Eye (tissue), 1 donor: Measurements from ENCODE around the gene ADCK1.
A peak's percentile ranks its signal among the peaks of the same experiment; 100 is the strongest.
"Not testable (repeated sequence)": the region's sequence is repeated elsewhere in the genome, so short reads cannot be mapped to it uniquely, and the experiment has no call there.

Source experiments
- DNase-seq: peaks from one replicate; pipeline ENCODE4 v3.0.0-alpha.2; 2015

The ADCK1 gene, protein sequence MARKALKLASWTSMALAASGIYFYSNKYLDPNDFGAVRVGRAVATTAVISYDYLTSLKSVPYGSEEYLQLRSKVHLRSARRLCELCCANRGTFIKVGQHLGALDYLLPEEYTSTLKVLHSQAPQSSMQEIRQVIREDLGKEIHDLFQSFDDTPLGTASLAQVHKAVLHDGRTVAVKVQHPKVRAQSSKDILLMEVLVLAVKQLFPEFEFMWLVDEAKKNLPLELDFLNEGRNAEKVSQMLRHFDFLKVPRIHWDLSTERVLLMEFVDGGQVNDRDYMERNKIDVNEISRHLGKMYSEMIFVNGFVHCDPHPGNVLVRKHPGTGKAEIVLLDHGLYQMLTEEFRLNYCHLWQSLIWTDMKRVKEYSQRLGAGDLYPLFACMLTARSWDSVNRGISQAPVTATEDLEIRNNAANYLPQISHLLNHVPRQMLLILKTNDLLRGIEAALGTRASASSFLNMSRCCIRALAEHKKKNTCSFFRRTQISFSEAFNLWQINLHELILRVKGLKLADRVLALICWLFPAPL

DNA sequence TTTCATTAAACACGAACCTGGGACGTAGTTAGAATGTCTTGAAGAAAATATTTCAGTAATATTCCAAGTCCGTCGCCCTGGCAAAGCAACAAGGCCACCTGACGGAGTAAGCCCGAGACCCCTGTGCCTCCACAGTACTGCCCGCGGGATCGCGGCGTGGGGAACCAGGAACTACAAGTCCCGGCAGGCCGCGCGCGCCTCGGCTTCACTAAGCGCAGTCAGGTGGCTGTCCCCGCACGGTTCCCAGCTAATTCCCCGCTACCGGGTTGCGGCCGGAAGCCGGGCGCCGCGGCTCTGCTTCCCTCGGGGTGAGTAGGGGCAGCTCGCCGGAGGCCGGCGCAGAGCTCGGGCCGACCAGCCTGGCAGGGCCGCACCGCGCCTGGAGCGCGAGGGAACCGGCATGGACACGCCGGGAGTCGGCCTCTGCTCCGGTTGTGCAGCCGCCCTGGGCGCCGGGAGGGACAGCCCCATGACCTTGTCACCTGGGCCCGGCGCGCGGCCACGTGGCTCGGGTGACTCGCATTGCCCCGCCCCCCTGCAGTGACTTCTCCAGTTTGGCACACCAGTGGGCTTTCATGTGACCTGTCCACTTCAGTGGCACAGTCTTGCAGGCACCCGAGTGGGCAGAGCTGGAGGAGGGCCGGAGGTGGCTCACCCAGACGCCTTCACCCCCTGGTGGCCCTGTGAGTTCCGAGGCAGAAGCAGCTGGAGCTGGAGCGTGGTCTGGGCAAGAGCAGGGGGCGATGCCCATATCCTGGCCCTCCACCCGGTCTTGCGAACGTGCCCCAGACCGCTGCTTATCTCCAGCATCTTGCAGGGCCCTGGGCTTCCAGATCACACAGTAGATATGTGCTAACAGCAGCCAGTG lies at the start of gene ADCK1:
Gene ADCK1 (plus strand): TSS at position 247 of the 868 bp plus-strand sequence. CDS start 18,870 bp downstream, outside the sequence.
- peak; percentile 94 for DNase-seq

DNA sequence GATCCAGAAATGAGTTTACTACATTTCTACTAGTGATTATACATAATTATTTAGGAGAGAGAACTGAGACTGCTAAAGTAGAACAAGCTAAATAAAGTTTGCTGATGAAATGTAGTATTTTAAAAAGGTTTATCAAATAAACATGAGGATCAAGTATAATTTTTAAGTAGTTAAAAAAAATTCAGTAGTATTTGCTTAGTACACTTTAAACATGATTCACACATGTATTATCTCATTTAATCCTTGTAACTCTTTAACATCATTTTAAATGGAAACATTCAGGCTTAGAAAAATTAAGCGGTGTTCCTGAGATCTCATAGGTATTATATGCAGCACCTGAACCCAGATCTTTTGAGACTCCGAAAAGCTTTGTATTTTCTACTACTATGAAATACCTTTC lies 47.6 kb upstream of the ADCK1 start:
- DNase-seq: no peak

DNA sequence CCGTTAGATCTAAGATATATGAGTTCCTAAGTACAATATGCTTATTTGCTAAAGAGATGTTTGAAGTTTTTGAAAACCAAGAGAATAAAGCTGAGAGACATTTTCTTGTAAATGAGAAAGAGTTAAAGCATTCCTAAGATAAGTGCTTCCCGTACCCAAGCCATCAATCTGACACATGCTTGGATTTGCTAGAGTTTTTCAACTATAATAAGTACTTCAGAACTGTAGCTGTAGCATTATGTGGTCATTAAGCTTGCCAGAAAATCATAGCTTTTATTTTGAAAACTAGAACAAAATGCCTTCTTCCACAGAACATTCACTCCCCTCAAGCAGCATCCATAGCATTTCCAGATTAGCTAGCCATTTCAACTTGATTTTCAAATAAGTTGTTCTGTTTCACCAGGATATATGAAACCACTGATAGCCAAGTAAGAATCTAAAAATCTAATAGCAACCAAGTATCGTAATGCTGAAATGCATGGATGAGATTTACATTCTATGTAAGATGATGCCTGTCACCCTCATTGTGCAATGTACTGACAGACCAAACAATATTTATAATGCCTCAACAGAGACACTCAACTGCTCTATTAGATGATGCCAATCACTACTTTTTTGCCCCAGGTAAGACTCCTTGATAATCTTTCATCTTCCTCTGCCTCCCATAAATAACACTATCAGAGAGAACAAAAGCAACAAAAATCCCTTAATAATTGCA lies 47.0 kb upstream of the ADCK1 start:
- no peak for DNase-seq

DNA sequence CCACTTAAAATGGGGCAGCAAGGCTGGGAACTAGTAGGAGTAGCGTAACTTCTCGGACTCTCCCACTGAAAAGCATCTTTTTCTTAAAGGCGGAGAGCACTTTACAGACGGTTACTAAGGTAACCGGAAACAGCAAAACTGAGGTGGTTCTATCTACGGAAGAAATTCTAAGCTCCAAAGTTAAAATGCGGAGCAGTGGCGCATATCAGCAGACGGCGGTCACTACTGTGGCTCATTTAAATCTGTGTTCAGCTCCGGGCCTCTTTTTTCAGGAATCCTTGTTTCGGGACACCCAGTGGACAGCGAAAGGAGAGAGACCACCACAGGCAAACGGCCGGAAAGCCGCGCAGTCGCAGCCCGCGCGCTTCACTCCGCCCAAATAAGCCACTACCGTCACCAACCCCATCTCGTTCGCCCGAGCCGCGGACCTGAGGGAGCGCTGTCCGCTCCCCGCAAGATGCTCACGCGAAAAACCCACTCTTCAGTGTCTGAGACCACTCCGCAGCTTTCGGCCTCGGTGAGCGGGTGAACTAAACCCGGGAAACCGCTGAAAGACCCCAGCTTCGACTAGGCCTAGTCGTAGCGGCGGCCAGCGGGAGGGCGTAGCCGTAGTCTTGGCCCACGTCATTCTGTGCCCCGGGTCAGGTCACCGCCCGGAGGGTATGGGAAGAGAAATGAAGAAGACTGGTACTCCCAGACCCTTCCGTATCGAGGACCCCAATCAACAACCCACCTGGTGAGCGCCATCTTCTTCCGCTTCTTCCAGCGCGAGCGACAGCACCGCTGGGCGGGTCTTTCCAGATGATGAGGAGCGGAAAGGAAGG lies 39.3 kb upstream of the ADCK1 start, which contains the start of gene SNW1:
Gene SNW1 (minus strand): TSS at position 776 of the 824 bp plus-strand sequence. CDS start 29 bp downstream, at position 747.
- DNase-seq: peak; percentile 98

DNA sequence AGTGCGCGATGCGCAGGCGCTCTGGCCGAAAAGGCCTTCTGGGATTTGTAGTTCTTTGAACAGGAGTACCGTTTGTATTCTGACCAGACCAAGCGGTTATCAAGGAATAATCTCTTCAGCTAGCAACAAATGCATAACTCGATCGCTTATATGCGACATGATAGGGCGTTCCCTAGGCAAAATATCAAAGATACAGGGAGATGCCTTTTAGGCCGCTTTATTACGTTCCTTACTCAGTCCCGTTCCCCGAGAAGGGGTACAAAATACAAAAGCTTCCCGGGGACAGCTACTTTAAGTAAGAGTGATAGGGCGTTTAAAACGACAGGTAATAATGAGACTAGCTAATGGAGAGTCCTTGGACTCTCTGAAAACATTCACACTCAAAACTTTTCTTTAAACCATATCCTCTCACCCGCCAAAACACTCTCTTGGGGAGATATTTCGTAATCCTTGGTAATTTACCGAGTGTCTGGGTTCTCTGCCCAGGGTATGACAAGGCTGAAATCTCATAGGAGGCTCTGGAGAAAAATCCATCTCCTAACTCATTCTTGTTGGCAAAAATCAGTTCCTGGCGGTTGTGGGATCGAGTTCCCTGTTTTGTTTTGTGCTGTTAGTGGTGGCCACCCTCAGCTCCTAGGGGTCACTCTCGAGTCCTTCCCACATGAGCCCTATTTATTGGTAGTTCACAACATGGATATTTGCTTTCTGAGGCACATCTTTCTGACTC lies 38.5 kb upstream of the ADCK1 start:
- no peak for DNase-seq

DNA sequence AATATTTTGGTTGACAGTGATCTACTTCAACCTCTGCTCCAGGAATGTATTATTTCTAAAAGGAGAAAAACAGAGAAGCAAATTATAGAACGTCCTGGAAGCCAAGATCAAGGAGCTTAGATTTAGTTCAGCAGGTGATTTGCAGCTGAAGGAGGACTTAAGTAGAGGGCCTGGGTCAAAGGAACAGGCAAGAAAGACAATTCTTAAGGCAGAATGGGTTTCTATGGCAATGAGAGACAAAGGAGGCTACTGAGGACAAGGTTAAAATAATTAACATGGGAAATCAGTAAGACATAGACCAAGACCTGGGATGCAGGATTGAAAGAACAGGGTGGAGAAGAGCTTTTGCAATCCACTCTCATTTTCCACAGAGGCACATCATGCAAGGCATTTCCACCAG lies 36.6 kb upstream of the ADCK1 start:
- no peak for DNase-seq

DNA sequence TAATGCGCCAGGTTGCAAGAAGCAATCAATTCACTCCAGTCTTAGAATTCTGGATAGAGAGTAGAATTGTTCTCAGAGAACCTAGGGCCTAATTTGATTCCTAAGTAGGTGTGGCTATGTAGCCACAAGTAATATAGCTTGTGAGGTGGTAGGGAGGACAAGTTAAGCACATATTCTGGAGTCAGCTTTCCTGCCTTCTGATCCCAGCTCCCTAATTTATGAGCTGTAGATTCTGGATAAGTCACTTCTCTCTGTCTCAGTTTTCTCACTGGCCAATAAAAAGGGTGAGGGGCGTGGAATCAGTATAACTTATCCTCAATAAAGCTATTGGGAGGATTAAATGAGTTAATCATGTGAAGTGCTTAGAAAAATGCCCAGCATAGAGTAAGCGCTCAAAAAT lies 35.9 kb upstream of the ADCK1 start:
- DNase-seq: no peak

DNA sequence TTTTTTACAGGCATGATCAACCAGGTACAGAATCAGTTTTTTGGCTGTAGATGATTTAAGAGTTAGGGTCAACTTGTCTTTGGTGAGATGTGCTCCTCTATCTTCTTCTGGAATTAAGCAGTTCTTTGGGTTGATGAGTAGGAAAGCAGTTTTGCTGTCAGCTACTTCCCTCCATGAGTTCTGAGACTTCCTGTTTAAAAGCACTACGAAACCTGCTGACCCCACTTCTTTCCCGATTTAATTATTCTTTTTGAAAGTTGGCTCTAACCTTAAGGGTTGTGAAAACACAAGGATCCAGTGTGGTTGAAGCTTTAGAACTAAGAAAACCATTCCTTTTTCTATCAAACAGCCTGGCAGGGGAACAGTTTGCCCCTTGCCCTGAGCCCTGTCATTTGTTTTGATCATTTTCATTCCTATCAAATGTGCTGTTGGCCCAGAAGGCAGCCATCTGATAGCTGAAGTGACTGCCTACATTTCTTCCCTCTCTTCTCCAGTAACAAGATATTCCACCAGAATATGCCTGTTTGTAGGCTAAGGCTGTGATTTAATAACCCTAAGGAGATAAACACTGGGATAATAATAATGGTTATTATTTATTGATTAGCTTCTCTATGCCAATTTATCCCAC lies 31.4 kb upstream of the ADCK1 start:
- not testable (repeated sequence) for DNase-seq

DNA sequence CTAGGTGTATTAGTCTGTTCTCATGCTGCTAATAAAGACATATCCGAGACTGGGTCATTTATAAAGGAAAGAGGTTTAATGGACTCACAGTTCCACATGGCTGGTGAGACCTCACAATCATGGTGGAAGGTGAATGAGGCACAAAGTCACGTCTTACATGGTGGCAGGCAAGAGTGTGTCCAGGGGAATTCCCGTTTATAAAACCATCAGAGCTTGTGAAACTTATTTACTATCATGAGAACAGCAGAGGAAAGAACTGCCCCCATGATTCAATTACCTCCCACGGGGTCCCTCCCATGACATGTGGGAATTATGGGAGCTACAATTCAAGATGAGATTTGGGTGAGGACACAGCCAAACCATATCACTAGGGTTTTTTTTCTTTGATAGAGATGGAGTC lies 25.9 kb upstream of the ADCK1 start:
- DNase-seq: not testable (repeated sequence)

DNA sequence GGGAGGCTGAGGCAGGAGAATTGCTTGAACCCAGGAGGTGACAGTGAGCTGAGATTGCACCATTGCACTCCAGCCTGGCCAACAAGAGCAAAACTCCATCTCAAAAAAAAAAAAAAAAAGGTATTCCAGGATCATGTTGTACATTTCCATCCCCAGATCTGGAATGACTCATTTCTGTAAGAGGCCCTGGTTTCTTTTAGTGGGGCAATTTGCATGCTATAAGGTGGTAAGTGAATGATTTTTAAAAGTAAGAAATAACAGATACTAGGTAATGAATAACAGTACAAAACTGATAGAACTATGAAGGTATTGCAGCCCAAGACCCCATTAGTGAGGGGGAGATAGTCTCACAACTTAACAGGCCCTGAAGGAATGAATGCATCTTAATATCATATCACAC lies 17.7 kb upstream of the ADCK1 start:
- no peak for DNase-seq

DNA sequence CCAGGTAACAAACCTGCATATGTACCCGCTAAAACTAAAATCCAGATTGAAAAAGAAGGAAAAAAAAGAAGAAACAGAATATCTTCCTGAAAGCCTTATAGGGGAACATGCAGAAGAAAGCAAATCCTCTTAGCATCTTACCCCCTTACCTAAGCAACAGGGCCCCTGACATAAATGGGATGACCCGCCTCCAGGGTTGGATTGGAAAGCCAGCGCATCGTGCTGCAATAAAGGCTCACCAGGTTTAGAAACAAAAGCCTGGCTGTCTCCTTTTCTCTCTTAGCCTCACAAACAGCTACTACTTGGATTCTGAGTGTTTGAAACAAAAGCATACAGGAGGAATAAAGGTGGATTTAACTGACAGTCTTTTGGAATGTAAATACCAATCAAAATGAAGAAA lies 13.8 kb upstream of the ADCK1 start:
- DNase-seq: peak; percentile 8

DNA sequence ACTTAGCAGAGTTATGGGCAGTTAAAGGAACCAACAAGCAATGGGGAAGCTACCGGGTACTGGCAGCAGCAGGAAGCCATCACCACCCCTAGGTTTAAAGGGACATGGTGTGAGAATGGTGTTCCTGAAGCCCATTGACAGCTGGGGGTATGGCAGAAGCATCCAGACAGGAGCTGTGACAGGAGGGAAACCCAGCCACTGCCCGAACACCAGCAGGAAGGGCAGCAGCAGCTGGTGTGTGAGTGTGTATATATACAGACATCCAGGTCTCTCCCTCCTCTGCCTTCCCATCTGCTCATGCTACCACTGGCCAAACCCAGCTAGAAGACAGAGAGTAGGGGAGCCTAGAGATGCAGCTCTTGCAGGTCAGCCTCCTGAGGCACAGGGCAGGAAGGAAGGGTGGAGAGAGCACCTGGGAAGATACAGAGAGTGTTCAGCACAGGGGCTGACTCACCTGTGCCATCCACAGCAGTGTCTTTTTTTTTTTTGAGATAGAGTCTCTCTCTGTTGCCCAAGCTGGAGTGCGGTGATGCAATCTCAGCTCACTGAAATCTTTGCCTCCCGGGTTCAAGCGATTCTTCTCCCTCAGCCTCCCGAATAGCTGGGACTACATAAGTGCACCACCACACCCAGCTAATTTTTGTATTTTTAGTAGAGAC lies 9.2 kb upstream of the ADCK1 start:
- peak; percentile 15 for DNase-seq

DNA sequence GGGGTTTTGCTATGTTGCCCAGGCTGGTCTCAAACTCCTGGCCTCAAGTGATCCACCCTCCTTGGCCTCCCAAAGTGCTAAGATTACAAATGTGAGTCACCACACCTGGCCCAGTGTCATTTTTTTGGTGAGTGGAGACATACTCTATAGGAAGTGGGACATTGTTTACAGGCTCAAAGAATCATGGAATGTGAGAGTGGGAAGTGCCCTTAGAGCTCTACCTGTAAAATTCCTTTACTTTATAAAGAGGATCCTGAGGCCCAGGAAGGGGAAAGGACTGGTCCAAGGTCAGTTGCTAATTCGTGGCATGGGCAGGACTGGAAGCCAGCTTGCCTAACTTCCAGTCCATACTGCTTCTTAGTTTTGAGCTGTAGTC lies 8.7 kb upstream of the ADCK1 start:
- no peak for DNase-seq

DNA sequence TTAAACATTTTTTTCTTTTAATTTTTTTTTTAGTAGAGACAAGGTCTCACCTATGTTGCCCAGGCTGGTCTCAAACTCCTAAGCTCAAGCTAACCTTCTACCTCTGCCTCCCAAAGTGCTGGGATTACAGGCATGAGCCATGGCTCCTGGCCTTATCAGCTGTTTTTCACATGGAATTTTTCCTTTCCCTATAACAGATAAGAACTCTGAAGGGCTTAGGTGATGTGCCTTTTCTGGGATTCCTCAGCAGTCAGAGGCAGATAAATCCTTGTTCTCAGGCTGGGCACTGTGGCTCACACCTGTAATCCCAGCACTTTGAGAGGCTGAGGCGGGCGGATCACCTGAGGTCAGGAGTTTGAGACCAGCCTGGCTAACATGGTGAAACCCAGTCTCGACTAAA lies 6.7 kb upstream of the ADCK1 start:
- DNase-seq: not testable (repeated sequence)

DNA sequence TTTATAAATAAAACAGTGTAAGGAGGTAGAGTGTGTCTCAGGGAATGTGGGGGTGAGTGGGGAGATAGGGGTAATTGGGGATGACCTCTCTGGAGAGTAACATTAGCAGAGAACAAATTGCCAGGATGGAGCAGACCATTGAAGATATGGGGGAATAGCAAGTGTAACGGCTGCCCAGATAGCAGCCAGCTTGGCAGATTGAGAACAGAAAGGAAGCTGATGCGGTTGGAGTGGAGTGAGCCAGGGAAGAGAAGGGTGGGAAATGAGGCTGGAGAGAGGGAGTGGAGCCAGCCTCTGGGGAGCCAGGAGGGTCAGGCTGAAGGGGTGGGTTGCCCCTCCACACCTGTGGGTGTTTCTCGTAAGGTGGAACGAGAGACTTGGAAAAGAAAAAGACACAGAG lies 5.6 kb upstream of the ADCK1 start:
- no peak for DNase-seq

DNA sequence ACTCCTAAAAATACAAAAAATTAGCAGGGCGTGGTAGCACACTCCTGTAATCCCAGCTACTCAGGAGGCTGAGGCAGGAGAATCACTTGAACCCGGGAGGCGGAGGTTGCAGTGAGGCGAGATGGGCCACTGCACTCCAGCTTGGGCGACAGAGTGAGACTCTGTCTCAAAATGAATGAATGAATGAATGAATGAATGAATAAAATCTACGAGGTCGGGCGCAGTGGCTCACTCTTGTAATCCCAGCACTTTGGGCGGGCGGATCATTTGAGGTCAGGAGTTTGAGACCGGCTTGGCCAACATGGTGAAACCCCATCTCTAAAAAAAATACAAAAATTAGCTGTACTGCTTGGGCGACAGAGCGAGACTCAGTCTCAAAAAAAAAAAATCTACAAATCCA lies 453 bp upstream of the ADCK1 start:
- not testable (repeated sequence) for DNase-seq

DNA sequence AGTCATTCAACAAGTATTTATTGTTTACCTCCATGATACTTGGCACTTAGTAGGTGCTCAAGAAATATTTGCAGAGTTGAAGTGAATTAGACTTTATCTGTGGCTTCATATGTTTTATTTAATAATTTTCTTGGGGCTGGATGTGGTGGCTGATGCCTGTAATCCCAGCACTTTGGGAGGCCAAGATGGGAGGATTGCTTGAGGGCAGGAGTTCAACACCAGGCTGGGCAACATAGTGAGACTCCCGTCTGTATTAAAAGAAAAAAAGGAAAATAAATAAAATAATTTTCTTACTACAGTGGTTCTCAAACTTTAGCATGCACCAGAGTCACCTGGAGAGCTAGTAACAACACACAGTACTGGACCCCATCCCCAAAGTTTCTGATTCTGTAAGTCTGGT lies 905 bp downstream of the ADCK1 start:
- DNase-seq: no peak

DNA sequence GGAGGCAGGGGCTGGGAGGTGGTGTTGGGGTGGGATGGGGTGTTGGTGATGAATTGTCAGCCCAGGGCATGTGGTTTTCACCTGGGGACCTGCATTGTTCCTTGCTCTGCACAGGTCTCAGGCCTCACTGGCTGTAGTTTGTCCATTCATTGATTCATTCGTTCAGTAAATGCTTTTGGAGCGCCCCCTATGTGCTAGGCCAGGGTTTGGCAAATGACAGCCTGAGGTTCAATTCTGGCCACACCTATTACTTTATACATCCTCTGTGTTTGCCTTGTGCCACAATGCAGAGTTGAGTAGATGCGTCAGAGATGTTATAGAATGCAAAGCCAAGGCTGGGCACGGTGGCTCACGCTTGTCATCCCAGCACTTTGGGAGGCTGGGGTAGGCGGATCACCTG lies 4.7 kb downstream of the ADCK1 start:
- DNase-seq: no peak

DNA sequence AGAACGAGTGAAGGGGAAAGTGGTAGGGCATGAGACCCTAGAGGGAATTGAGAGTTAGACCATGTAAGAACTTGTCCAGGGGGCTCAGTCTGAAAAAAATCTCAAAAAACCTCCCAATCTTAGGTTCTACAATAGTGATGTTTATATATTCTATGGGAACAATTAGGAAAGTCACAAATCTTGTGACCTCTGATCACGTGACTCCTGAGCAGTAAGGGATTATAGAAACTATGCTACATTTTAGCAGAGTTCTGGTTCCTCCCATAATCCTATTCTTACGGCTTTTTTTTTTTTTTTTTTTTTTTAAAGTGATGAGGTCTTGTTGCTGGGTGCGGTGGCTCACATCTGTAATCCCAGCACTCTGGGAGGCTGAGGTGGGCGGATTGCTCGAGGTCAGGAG lies 5.8 kb downstream of the ADCK1 start:
- no peak for DNase-seq

DNA sequence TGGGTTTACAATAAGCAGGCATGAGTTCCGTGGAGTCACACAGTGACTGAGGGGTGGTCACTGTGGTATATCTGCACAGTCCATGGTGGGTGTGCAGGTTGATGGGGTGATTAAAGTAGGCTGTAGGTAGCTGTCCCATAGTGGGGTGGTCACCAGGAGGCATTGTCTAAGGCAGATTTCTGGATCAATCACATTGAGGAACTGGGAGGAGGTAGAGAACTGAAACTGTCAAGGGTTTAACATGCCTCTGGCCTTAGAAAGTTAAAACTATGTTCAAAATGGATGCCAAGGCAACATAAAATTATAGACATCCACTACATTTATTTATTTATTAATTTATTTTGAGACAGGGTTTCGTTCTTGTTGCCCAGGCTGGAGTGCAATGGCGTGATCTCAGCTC lies 8.3 kb downstream of the ADCK1 start:
- DNase-seq: no peak
